AG09319 (cell line): ENCODE results near the gene SNED1.
A peak's percentile ranks its signal among the peaks of the same experiment; 100 is the strongest.

ENCODE experiments used
- DNase-seq: peaks from one replicate; pipeline ENCODE4 v3.0.0-alpha.2; 2010; ENCODE audit warnings: low read depth; ENCODE audit errors: extremely low read depth
- TF ChIP-seq, protein P1 (sequence below): IDR thresholded peaks from 2 replicates; pipeline ENCODE4 v1.5.1; 2011; ENCODE audit warnings: low read depth, mild to moderate bottlenecking, inconsistent platforms, low read length, moderate library complexity

The SNED1 gene

DNA sequence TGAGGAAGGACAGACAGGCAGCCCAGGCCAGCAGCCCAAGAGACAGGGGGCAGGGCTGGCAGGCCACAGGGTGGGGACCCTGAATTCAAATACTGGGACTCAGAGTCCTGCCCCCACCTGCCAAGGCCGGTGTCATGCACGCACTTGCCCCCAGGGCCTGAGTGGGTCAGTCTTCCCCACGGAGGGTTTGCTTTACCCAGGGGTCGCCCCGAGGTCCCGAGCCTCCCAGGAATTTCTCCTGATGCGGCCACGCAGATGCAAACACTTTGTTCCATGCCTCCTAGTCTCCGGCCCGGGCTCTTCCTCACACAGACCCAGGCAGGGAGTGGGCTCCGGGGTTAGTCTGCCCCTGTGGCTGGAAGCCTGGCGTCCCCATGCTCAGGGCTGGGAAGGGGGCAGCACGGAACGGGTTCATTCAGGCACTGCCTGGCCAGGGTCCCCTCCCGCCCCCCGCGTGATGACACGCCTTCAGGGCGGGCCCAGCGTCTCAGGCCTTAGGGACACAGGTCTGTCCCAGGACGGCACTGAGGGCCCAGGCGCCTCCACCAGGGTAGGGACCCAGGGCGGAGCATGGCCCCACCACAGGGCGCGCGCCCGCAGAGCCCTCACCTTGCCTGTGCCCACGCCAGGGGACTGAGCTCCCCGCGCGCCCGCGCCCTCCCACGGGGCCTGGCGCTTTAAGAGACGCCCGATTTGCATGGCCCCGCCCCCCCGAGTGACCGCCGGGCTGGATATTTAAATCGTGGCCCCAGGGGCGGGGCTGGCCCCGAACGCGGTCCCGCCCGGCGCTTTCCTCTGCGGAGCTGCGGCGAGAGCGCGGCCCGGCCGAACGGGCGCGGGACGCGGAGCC is at the start of gene SNED1:
SNED1 (plus strand) TSS at position 763 of the 850 bp plus-strand sequence. CDS start 220 bp downstream, outside the sequence.
- TF ChIP-seq, protein P1, sequence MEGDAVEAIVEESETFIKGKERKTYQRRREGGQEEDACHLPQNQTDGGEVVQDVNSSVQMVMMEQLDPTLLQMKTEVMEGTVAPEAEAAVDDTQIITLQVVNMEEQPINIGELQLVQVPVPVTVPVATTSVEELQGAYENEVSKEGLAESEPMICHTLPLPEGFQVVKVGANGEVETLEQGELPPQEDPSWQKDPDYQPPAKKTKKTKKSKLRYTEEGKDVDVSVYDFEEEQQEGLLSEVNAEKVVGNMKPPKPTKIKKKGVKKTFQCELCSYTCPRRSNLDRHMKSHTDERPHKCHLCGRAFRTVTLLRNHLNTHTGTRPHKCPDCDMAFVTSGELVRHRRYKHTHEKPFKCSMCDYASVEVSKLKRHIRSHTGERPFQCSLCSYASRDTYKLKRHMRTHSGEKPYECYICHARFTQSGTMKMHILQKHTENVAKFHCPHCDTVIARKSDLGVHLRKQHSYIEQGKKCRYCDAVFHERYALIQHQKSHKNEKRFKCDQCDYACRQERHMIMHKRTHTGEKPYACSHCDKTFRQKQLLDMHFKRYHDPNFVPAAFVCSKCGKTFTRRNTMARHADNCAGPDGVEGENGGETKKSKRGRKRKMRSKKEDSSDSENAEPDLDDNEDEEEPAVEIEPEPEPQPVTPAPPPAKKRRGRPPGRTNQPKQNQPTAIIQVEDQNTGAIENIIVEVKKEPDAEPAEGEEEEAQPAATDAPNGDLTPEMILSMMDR = no peak

DNA sequence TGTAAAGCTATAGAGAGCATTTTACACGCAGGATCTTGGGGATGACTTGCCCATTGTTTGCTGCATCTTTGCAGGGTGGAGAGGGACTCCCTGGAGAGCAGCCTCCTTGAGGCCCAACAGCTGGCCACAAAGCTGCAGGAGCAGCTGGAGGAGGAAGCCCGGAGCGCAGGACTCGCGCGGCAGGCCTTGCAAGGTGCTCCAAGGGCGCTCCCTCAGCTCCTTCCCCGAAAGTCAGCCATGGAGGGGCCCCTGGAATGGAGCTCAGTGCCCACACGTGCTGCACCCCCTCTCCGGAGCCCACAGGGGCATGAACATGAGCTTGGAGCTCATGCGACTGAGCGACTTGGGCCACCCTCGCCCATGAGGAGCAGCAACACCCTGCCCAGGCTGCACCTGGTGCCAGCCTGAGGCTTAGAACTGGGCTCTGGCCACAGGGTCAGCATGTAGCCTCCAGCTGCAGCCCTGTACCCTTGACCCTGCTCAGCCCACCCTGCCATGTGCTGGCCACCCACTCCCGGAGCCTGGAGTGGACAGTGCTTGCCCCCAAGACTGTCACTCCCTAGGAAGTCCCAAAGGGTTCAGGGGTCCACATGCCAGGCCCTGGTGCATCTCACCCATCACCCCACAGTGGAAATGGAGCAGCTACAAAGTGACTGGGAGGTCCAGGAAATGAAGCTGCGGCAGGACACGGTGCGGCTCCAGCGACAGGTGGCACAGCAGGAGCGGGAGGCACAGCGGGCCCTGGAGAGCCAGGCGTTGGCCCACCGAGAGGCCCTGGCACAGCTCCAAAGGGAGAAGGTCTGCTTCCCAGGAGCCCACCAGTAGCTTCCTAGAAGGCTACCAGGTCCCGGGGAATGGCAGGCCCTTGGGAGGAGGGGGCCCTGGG is 49.3 kb upstream of the SNED1 start:
- DNase-seq = no peak
- TF ChIP-seq, protein P1 = no peak

More for the DNA sequence above, at the start of gene SNED1:
- peak; percentile 51 for DNase-seq

DNA sequence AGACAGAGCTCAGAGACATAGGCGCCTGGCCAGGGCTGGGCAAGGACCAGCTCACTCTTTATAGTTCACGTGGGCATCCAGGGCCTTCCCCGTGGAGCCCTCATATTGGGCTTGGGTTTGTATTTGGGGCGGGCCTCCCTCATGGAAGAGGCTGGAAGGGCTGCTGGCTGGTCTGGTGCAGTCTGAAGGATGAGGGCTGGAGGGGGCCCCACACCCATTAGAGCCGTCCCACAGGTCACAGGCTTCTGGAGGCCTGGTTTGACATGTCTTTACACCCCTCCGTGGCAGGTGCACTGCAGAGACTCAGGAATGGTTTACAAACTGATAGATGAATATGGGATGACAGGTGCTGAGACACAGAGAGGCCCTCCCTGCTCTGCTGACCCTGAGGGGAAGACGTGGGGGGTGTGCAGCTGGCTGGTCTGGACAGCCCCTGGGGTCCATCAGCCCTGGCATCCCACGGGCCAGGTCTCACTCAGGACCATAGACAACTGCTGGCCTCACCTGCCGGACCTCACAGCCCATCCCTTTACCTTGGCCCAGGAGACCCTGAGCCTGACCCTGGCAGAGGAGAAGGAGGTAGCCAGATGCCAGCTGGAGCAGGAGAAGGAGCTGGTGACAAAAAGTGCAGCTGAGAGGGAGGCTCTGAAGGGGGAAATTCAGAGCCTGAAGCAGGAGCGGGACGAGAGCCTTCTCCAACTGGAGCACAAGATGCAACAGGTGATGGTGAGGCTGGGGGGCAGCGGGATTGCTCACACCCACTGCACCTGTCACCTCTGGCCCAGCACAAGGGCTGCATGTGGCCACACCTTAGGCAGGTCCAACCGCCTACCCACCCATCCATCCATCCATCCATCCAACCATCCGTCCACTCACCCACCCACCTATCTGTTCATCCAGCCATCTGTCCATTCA is 48.4 kb upstream of the SNED1 start:
- no peak for DNase-seq
- TF ChIP-seq, protein P1 = no peak

DNA sequence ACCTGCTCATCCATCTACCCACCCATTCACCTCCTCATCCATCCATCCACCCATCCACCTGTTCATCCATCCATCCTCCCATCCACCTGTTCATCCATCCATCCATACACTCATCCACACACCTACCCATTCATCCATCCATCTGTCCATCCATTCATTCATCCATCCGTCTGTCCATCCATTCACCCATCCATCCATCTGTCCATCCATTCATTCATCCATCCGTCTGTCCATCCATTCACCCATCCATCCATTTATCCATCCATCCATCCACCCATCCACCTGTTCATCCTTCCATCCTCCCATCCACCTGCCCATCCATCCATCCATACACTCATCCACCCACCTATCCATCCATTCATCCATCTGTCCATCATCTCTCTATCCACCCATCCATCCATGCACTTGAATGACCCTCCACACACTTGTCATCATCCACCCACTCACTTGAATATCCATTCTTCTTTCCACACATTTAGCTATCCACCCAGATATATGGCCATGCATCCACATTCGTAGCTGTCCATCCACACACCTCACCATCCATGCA is 47.3 kb upstream of the SNED1 start:
- TF ChIP-seq, protein P1 = no peak
- DNase-seq = no peak

DNA sequence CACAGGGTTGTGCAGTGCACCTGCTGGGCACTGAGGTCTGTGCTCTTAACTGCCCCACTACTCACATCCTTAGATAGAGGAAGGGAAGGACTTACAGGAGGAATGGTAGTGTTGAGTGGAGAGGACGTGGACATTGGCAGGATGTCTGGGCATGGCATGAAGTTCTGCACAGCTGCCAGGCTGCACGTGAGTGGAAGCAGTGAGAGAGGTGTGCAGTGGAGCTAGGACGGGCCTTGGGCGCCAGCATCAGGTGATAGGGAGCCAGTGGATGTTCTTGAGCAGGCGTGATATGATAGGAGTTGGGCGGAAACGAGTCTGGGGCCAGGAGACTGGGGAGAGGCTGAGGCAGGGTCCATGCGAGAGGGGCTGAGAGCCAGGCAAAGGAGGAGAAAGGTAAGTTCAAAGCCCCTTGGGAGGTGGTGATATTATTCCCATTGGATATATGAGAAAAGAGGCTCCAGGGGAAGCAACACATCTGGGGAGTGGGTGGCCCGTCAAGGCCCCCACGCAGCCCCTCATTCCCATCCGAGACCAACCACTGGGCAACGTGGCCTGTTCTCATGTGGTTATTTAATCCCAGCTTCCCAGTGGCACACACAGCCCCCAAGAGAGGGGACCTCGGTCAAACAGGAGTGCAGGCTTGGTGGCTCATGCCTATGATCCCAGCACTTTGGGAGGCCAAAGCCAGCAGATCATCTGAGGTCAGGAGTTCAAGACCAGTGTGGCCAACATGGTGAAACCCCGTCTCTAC is 45.7 kb upstream of the SNED1 start:
- TF ChIP-seq, protein P1 = no peak
- no peak for DNase-seq
